Measurements from ENCODE around the gene GNAT1.

DNA sequence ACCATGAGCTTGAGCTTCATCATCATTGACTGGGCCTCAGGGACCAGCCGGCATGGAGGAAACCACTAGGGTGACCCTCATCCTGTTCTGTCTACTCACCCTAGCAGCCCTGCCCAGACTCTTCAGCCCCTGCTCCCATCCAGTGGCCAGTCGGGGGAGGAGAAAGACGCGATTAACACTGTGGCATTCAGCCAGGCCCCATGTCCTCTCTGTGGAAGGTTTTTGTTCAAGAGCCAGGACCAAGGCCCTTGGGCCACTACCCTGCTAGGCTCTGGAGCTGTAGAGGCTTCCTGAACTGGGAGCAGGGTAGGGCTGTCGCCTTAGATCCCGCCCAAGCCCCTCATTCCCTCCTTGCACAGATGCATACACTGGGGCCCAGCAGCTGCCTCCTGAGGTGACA, 28.7 kb downstream of the GNAT1 start:
- TF ChIP-seq, protein P1, sequence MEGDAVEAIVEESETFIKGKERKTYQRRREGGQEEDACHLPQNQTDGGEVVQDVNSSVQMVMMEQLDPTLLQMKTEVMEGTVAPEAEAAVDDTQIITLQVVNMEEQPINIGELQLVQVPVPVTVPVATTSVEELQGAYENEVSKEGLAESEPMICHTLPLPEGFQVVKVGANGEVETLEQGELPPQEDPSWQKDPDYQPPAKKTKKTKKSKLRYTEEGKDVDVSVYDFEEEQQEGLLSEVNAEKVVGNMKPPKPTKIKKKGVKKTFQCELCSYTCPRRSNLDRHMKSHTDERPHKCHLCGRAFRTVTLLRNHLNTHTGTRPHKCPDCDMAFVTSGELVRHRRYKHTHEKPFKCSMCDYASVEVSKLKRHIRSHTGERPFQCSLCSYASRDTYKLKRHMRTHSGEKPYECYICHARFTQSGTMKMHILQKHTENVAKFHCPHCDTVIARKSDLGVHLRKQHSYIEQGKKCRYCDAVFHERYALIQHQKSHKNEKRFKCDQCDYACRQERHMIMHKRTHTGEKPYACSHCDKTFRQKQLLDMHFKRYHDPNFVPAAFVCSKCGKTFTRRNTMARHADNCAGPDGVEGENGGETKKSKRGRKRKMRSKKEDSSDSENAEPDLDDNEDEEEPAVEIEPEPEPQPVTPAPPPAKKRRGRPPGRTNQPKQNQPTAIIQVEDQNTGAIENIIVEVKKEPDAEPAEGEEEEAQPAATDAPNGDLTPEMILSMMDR (IDR thresholded peaks at IDR 0.05) = no peak
- no peak for TF ChIP-seq EZH2 (IDR thresholded peaks at IDR 0.05; ENCODE audit: borderline replicate concordance, insufficient read depth, low read depth, low read length, poor library complexity, severe bottlenecking)
